Spleen (tissue), 11 donors: ENCODE data around the gene C15orf62. TPM values are rescaled to one million over a fixed set of nuclear protein-coding genes. Genes with fewer than 3 reads are reported as not detected.

Source experiments
- DNase-seq: peaks from one replicate; pipeline ENCODE4 v3.0.0-alpha.2; 2020
- H3K27ac ChIP-seq, 8 donors: fragments of 200-600 bp; sonication (generic) in 7 of 8; 1 replicate in 4 of 8; 2 replicates in 4 of 8; pipeline versions ENCODE4 v1.5.0 to v1.8.0; 2016 to 2021; ENCODE audit warnings: inconsistent platforms in 4 of 8, mild to moderate bottlenecking in 4 of 8, moderate library complexity in 1 of 8
- H3K27me3 ChIP-seq, 7 donors: fragments of 200-600 bp; sonication (generic) in 6 of 7; replicated peaks in 1 of 7; 1 replicate in 4 of 7; 2 replicates in 3 of 7; pipeline versions ENCODE4 v1.5.0 to v1.8.0; 2016 to 2021; ENCODE audit warnings: inconsistent platforms in 3 of 7, mild to moderate bottlenecking in 1 of 7
- H3K36me3 ChIP-seq, 6 donors: fragments of 200-600 bp; sonication (generic) in 5 of 6; 1 replicate in 4 of 6; 2 replicates in 2 of 6; pipeline versions ENCODE4 v1.5.0 to v1.8.0; 2016 to 2021; ENCODE audit warnings: inconsistent platforms in 2 of 6
- H3K4me1 ChIP-seq, 6 donors: fragments of 200-600 bp; sonication (generic) in 5 of 6; 1 replicate in 3 of 6; 2 replicates in 3 of 6; pipeline versions ENCODE4 v1.5.0 to v1.8.0; 2016 to 2021; ENCODE audit warnings: inconsistent platforms in 3 of 6
- H3K4me3 ChIP-seq, 8 donors: fragments of 200-600 bp; sonication (generic) in 7 of 8; 1 replicate in 4 of 8; 2 replicates in 4 of 8; pipeline versions ENCODE4 v1.5.0 to v1.8.0; 2016 to 2021; ENCODE audit warnings: inconsistent platforms in 4 of 8, mild to moderate bottlenecking in 4 of 8, moderate library complexity in 2 of 8
- H3K9me3 ChIP-seq, 8 donors: fragments of 200-600 bp; sonication (generic) in 7 of 8; 1 replicate in 4 of 8; 2 replicates in 4 of 8; pipeline versions ENCODE4 v1.5.0 to v1.8.0; 2016 to 2021; ENCODE audit warnings: inconsistent platforms in 4 of 8
- POLR2A ChIP-seq, 3 donors: fragments of 450-650 bp; IDR thresholded peaks; one replicate each; pipeline ENCODE4 v1.5.1; 2017; ENCODE audit warnings: antibody characterized with exemption in 3 of 3, mild to moderate bottlenecking in 1 of 3
- POLR2AphosphoS5 ChIP-seq, 3 donors: sonication (generic); formaldehyde crosslinking; IDR thresholded peaks; one replicate each; pipeline ENCODE4 v1.5.1; 2017; ENCODE audit warnings: antibody characterized with exemption in 3 of 3
- WGBS, 5 donors: extraction: QIAGEN DNeasy Blood & Tissue Kit in 3 of 5; methylation state at CpG; one replicate each; pipeline versions ENCODE4 v1.1.5 to v1.1.7; 2013 to 2018; 5-methylcytosine and 5-hydroxymethylcytosine counted together
- intact Hi-C: fragments of 100-400 bp; cut with DNase I; formaldehyde crosslinking; loops from one replicate; pipeline ENCODE4 v1.15.0; 2023; ENCODE audit warnings: low total_unique reads
- polyA plus RNA-seq, 3 donors: library from polyadenylated mRNA; stranded (reverse); fragments of 200-250 nt; gene quantifications; one replicate each; pipeline ENCODE4 v1.2.1, GENCODE V29; 2013
- total RNA-seq, 7 donors: library from RNA; depleted of rRNA in 3 of 7; stranded (reverse); fragments of >200 nt in 3 of 7; fragmentation: NEBNext Ultra II Directional in 4 of 7; extraction: Animal tissue kit (Norgen Biotek cat#: 25700) in 4 of 7; gene quantifications; one replicate each; pipeline versions ENCODE4 v1.1.0 to v1.2.1, GENCODE V29; 2016 to 2021
- TF ChIP-seq, protein P1 (sequence below), 11 experiments: fragments of 200-600 bp in 7 of 11; fragments of 450-650 bp in 4 of 11; sonication (generic) in 4 of 11; IDR thresholded peaks in 8 of 11; conservative IDR thresholded peaks in 3 of 11; 1 replicate in 7 of 11; 2 replicates in 4 of 11; pipeline versions ENCODE4 v1.4.0 to v1.8.0; 2016 to 2021; ENCODE audit warnings: antibody characterized with exemption in 11 of 11, inconsistent platforms in 4 of 11, mild to moderate bottlenecking in 1 of 11
- donor health status: healthy with polysubstance abuse.
- donor health status: DM: no; HTN: no; CAD: no; lungs with moderate emphysema.
- donor health status: DM: no; HTN: no; CAD: no.
- donor health status: Bipolar disorder and iron deficiency.
- donor health status: healthy.
- donor health status: DM: no; HTN: no; CAD: no.
- donor health status: DM: yes; HTN: yes; CAD: no.

The C15orf62 gene
- total and polyA plus RNA-seq, 10 donors, result 0.20 to 0.66 (median 0.38) TPM; not detected in 1

- no peak overlapping the region for H3K4me3 ChIP-seq
- H3K36me3 ChIP-seq, result peaks cover 3 to 100% (median 76%) of the 10 kb centered on the region in 6 donors
- no peaks in the 10 kb centered on the region for H3K9me3 ChIP-seq
- intact Hi-C loops, result no loop called here
- 61 to 81% (median 75%) methylated on average over 2 of the region's 2 CpGs for WGBS, 5 donors
- peaks cover 0 to 12% (median 0%) of the 10 kb centered on the region in 6 donors for H3K4me1 ChIP-seq
- no peak for DNase-seq
- TF ChIP-seq, protein P1, sequence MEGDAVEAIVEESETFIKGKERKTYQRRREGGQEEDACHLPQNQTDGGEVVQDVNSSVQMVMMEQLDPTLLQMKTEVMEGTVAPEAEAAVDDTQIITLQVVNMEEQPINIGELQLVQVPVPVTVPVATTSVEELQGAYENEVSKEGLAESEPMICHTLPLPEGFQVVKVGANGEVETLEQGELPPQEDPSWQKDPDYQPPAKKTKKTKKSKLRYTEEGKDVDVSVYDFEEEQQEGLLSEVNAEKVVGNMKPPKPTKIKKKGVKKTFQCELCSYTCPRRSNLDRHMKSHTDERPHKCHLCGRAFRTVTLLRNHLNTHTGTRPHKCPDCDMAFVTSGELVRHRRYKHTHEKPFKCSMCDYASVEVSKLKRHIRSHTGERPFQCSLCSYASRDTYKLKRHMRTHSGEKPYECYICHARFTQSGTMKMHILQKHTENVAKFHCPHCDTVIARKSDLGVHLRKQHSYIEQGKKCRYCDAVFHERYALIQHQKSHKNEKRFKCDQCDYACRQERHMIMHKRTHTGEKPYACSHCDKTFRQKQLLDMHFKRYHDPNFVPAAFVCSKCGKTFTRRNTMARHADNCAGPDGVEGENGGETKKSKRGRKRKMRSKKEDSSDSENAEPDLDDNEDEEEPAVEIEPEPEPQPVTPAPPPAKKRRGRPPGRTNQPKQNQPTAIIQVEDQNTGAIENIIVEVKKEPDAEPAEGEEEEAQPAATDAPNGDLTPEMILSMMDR (IDR thresholded peaks at IDR 0.05 in 8 of 11, conservative IDR thresholded peaks at IDR 0.05 in 3 of 11), result no peak
- TF ChIP-seq POLR2AphosphoS5 (IDR thresholded peaks at IDR 0.05), result no peak
- no peak for TF ChIP-seq POLR2A (IDR thresholded peaks at IDR 0.05)
- H3K27ac ChIP-seq, result no peak overlapping the region
- no peaks in the 10 kb centered on the region for H3K27me3 ChIP-seq
These were observed 30.7 kb upstream of the C15orf62 start for GRCh38 chr15:40739047-40739446.

GRCh38 chr15:40739854-40740253 is 29.9 kb upstream of the C15orf62 start:
- Histone ChIP-seq H3K4me1 (peaks cover 0 to 17% (median 0%) of the 10 kb centered on the region in 6 donors), H3K9me3 (no peaks in the 10 kb centered on the region), H3K36me3 (peaks cover 3 to 100% (median 78%) of the 10 kb centered on the region in 6 donors), H3K27me3 (no peaks in the 10 kb centered on the region), H3K27ac (no peak overlapping the region), H3K4me3 (no peak overlapping the region)
- 92 to 100% (median 98%) methylated on average over 2 of the region's 2 CpGs for WGBS, 5 donors
- intact Hi-C loops, result no loop called here
- DNase-seq, result no peak
- TF ChIP-seq, protein P1 (IDR thresholded peaks at IDR 0.05 in 8 of 11, conservative IDR thresholded peaks at IDR 0.05 in 3 of 11), result no peak
- TF ChIP-seq POLR2A (IDR thresholded peaks at IDR 0.05) (no peak), POLR2AphosphoS5 (IDR thresholded peaks at IDR 0.05) (no peak)

GRCh38 chr15:40743485-40743901 is 26.3 kb upstream of the C15orf62 start:
- DNase-seq, result no peak
- 69 to 83% (median 75%) methylated on average over 2 of the region's 2 CpGs for WGBS, 5 donors
- intact Hi-C loops, result no loop called here
- no peaks in the 10 kb centered on the region for H3K27me3 ChIP-seq
- H3K36me3 ChIP-seq, result peaks cover 0 to 99% (median 53%) of the 10 kb centered on the region in 6 donors
- no peak for TF ChIP-seq POLR2A (IDR thresholded peaks at IDR 0.05)
- no peak for TF ChIP-seq POLR2AphosphoS5 (IDR thresholded peaks at IDR 0.05)
- TF ChIP-seq, protein P1 (IDR thresholded peaks at IDR 0.05 in 8 of 11, conservative IDR thresholded peaks at IDR 0.05 in 3 of 11), result no peak
- H3K4me1 ChIP-seq, result peaks cover 0 to 38% (median 5%) of the 10 kb centered on the region in 6 donors
- no peaks in the 10 kb centered on the region for H3K9me3 ChIP-seq
- H3K4me3 ChIP-seq, result no peak overlapping the region
- H3K27ac ChIP-seq, result peak overlapping the region in 5 of 8 donors; percentile 15 to 80 (median 62)

DNA sequence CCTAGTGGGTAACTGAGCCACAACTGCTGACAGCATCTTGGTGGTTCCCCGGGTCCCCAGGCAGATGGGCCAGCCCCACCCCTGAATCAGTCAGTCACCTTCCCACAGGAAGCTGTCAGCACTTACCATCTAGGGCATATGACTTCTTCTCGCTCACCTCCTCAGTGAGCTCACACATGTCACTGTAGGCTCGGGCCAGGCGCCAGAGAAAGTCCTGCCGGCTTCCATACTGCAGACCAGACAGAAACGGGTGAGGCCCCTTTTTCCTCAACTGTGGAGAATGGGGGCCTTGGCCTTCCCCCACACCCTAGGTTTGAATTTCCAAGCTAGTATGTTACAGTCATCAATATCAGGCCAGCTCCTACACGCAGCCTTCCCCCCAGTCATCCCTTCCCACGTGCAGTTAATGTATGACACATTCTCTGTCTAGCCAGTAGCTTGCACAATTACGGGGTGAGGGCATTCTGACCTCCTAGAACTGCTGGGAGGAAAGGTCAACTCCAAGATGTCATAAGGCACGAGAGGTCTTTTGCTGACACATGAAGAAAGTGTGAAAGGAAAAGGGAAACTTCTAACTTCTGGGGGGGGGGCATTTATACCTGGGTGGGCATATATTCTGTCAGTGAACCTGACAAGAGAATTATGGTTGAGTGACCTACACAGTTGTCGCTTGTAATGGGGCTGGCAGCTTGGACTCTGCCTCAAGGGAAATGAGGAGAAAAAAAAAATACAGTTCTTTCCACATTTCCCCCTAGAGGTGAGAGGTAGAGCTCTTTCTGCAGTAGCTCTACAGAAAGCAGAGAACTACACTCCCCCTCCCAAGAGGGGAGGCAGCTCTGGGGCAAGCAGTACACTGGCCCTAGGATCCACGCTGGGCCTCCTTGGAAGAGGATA is 25.6 kb upstream of the C15orf62 start:
- H3K36me3 ChIP-seq, result peaks cover 0 to 99% (median 53%) of the 10 kb centered on the region in 6 donors
- H3K27me3 ChIP-seq, result no peaks in the 10 kb centered on the region
- 67 to 79% (median 72%) methylated on average over 12 of the region's 12 CpGs for WGBS, 5 donors
- H3K4me1 ChIP-seq, result peaks cover 0 to 40% (median 5%) of the 10 kb centered on the region in 6 donors
- peak overlapping the region in 5 of 8 donors; percentile 5 to 80 (median 62) for H3K27ac ChIP-seq
- peak; percentile 75 for DNase-seq
- no peak overlapping the region for H3K4me3 ChIP-seq
- intact Hi-C loops, result no loop called here
- TF ChIP-seq POLR2A (IDR thresholded peaks at IDR 0.05), result no peak
- TF ChIP-seq, protein P1 (IDR thresholded peaks at IDR 0.05 in 8 of 11, conservative IDR thresholded peaks at IDR 0.05 in 3 of 11), result no peak
- no peak for TF ChIP-seq POLR2AphosphoS5 (IDR thresholded peaks at IDR 0.05)
- H3K9me3 ChIP-seq, result no peaks in the 10 kb centered on the region
